COR-L47 (cell line): ENCODE results near the gene CYBC1.

Experiments
- DNase-seq: peaks from one replicate; lab custom pipeline; 2025; lab: John Stamatoyannopoulos, UW

The CYBC1 gene

DNA sequence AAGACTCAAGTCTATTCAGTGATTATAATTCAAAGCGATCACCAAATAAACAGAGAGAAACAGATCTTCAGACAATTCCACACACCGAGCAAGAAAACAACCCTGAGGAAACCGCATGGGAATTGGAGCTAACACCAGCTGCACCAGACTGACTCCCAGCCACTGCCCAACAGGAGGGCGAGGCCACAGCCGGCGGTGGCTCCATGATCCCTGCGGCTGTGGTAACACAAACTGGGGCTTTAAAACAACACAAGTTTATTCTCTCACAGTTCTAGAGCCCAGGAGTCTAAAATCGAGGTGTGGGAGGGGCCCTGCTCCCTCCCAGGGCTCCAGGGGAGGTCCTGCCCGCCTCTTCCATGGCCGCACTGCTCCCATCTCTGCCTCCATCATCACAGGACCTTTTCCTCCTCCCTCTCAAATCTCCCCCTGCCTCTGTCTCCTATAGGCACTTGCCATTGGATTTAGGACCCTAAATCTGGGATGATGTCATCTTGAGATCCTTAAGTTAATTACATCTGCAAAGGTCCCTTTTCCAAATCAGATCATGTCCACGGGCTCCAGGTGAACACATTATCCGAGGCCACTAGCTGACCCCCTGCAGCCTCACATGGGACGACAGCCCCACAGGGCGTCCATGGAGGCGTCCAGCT lies 42.1 kb downstream of the CYBC1 start:
- no peak for DNase-seq

DNA sequence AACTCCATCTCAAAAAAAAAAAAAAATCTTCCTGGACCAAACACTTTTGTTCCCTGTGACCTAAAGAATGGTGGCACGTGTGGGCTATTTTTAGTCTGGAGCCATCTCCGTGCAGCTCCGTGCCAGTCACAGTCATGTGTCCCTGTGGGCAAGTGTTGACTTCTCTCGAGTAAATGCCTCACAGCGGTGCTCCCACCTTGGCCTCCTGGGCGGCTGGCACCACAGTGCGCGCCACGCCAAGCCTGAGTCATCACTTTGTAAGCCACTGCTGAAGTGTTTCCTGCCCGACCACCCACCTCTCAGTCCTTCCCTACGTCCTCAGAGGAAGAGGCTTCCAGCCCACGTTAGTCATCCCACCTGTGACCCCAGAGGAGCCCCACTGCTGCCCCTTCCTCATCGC lies 43.3 kb downstream of the CYBC1 start:
- no peak for DNase-seq

DNA sequence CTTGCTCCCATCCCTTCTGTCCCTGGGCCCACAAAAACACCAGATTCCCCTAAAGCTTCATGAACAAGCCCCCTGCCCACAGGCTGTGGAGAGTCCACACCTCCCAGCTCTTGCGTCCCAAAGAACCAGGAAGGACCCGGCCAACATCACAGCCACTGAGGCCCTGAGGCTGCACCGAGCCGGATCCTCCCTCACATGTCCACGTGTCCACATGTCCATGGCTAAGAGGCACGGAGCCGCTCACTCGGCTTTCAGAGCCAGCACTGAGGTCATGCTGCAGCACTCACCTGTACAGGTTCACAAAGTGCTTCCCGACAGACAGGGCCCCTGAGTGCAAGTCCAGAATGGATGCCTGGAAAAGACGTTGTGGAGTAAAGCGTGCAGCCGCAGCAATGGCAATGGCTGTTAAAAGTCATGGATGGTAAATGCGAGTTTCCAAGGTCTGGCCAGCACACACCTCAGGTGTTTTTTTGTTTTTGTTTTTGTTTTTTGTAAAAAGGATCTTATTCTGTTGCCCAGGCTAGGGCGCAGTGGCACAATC lies 44.4 kb downstream of the CYBC1 start:
- DNase-seq: no peak

GRCh38 chr17:82405051-82405450 lies 45.5 kb downstream of the CYBC1 start:
- DNase-seq: no peak

DNA sequence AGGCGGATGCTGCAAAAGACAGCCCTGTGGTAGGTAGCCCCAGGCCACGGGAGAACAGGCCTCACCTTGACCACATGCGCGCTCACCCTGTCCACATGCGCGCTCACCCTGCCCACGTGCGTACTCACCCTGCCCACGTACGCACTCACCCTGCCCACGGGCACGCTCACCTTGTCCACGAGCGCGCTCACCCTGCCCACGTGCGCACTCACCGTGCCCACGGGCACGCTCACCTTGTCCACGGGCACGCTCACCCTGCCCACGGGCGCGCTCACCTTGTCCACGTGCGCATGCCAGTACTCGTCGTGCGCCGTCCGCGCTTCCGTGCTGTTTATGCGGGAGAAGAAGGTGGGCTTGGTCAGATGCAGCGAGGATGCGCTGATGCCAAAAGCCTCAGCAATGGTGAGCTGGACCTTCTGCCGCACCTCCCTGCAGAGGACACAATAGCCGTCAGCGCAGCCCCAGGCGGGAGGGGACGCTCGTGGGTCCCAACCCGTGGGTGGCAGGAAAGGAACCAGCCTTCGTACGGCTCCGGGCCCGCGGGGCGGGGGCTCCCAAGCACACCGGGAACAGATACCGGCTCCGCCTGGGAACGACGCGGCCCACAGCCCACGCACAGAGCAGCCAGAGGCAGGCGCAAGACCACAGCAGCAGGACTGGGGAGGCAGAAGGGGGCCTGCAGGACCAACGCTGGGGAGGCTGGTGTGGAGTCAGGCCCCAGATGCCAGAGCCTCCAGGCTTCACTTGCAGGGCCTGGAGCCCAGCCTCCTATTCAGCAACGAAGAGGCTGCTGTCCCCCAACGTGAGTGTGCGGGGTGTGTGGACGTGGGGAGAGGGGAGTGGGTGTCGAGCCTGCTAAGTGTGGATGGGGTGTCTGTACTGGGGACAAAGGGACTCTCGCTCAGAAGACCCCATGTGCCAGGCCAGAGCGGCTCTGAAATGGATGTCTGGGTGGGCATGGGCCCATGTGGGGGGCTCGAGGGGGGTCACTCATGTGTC lies 46.6 kb downstream of the CYBC1 start:
- no peak for DNase-seq

GRCh38 chr17:82402865-82403264 lies 47.7 kb downstream of the CYBC1 start:
- no peak for DNase-seq

DNA sequence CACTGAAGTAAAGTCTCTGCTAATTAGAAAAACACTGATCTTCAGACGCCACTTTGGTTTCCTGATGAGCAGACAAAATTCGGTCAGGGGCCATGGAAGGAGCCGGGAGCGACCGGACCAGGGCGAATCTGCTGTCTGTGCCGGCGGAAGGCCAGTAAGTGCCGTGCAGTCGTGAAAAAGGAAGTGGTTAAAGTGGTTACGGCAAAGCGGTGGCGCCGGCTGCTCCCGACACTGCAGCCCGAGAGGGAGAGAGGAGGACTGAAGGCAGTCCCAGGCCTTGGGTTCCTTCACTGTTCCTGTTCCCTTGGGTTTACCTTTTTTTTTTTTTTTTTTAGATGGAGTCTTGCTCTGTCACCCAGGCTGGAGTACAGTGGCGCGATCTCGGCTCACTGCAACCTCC lies 49.7 kb downstream of the CYBC1 start:
- no peak for DNase-seq

- DNase-seq: no peak
Observed at GRCh38 chr17:82400206-82400605, 50.3 kb downstream of the CYBC1 start.

GRCh38 chr17:82399601-82400101 lies 50.9 kb downstream of the CYBC1 start:
- DNase-seq: no peak

DNA sequence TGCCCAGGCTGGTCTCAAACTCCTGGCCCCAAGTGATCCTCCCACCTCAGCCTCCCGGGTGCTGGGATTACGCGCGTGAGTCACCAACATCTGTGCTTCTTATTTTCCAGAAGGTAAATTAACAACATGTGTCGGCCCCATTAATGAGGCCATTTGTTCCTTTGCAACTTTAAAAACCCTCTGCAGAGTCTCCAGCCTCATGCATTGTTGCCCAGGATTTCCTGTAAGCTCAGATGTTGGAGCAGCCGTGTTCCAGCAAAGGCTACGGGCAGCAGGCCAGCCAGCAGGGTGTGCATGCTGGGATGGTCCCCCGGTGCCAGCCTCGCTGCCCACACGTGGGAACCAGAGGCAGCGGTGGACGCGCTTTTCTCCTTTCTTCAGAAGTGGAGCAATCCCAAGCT lies 51.5 kb downstream of the CYBC1 start:
- DNase-seq: no peak

DNA sequence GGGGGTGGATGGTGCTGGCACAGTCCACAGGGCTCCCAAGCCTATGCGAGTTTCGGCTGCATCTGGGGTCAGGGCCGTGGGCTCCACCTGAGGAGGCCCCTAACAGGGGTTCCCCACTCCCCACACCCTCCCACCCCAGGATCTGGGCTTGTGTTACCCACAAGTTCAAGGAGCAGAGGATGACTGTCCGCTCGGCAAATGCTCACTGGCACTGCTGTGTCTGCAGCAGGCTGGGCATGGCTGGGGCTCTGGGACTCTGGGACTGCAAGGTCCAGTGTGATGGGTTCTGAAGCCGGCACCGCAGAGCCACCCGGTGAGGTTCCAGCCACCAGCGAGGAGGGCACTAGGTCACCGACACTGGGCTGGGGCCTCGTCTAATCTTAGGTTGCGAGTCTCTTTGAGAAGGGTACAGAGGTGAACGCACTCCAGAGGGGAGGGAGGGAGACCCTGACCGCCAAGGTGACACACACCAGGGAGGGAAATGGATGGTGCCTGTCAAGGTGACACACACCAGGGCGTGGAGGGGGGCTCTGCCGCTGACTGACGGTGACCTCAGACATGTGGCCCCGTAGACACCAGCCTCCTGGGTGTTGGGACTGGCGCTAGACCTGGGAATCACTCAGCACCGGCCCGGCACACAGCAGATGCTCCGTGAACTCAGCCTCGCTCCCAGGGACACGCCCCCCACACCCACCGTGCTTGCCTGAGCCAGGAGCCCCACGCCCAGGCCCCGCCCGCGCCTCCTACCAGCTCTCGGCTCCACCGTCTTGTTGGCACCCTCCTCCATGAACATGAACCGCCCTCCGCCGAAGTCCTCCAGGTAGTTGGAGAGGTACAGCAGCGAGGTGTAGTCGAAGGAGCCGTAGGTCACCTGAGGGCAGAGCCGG lies 52.9 kb downstream of the CYBC1 start:
- DNase-seq: no peak

DNA sequence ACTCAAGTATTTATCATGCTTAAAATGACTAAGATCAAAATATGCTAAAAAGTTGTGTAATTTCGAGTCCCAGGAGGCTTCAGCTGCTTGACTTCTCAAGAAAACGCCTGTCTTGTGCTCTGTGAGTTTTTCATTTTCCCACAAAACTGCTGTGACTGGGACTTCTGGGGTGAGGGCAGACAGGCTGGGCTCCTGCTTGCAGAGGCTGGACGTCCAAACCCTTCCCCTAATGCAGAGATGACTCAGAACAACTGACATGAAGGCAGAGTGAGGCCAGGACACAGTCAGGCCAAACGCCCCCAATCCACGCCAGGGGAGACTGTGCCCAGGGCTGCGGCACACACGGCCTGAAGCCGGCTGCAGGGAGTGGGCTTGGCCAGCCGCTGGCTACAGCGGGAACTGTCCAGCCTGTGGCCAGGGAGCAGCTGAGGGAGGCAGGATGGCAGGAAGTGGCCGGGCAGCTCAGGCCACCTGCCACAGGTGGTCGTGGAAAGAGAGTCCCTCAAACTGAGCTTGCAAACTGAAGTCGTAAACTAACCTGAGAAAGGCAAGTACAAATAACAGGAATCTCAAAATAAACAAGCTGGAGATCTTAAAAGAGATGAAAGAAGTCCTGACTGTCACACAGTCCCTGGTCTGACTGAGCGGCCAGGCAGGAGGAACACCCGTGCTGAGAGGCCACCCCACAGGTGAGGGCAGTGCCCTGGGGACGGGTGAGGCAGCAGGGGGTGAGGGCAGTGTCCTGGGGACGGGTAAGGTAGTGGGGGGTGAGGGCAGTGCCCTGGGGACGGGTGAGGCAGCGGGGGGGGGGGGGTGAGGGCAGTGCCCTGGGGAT lies 53.7 kb downstream of the CYBC1 start:
- no peak for DNase-seq

- DNase-seq: no peak
Observed at GRCh38 chr17:82394278-82394677, 56.3 kb downstream of the CYBC1 start.

DNA sequence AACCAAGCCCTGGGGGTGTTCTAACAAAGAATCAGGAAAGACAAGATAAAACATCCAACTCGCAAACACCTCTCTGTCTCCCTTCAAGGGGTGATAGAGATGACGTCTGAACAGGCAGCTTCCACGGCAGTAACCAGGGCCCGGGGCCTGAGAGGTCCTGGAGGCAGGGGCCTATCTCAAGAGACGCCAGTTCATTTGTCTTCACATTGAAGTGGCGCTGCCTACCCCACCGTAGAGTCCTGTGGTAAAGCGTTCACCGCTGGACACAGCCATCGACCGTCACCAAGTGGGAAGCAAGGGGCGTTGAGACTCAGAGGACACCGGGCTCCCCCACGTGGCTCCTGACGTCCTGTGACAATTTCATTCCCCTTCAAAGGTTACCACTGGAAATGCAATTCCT lies 57.6 kb downstream of the CYBC1 start:
- DNase-seq: no peak
